Caki2 (cell line): ENCODE measurements around the gene OR1L6. TPM values are rescaled to one million over a fixed set of nuclear protein-coding genes. Genes with fewer than 3 reads are reported as not detected.

Experiments
- total RNA-seq: library from RNA; depleted of rRNA; stranded (reverse); fragments of >200 nt; shearing (Covaris generic); gene quantifications from 2 replicates; pipeline ENCODE4 v1.2.3, GENCODE V29; 2014; ENCODE audit warnings: low replicate concordance; rRNA removed

The OR1L6 gene
- total RNA-seq, 1 experiment from 2014 or later: not detected

Other genes starting within 250 kb of the OR1L6 start
- not detected in 2 replicates for gene OR1J2, start 231.5 kb upstream of the OR1L6 start, total RNA-seq
- not detected in 2 replicates for gene OR1J4, start 223.2 kb upstream of the OR1L6 start, total RNA-seq
- gene OR1N1, start 215.0 kb upstream of the OR1L6 start, total RNA-seq: not detected in 2 replicates
- gene OR1N2, start 189.2 kb upstream of the OR1L6 start, total RNA-seq: not detected in 2 replicates
- 0.12 TPM in 1 of 2 replicates, not detected in the other for gene OR1L8, start 158.9 kb upstream of the OR1L6 start, total RNA-seq
- not detected in 2 replicates for gene OR1Q1, start 127.6 kb upstream of the OR1L6 start, total RNA-seq
- not detected in 2 replicates for gene OR1B1, start 84.7 kb upstream of the OR1L6 start, total RNA-seq
- not detected in 2 replicates for gene OR1L1, start 80.6 kb upstream of the OR1L6 start, total RNA-seq
- gene OR1L3, start 67.2 kb upstream of the OR1L6 start, total RNA-seq: not detected in 2 replicates
- not detected in 2 replicates for gene OR1L4, start 18.3 kb upstream of the OR1L6 start, total RNA-seq
- not detected in 2 replicates for gene OR5C1, start 46.6 kb downstream of the OR1L6 start, total RNA-seq
- gene OR1K1, start 57.8 kb downstream of the OR1L6 start, total RNA-seq: not detected in 2 replicates
- 30.1 and 31.8 TPM in 2 replicates for gene PDCL, start 86.3 kb downstream of the OR1L6 start, total RNA-seq
- gene RC3H2, start 163.1 kb downstream of the OR1L6 start, total RNA-seq: 9.8 and 26.6 TPM in 2 replicates
- 2.3 and 6.1 TPM in 2 replicates for gene ZBTB6, start 171.0 kb downstream of the OR1L6 start, total RNA-seq
- gene ZBTB26, start 189.2 kb downstream of the OR1L6 start, total RNA-seq: 0.17 and 1.7 TPM in 2 replicates
- 8.3 and 13.6 TPM in 2 replicates for gene RABGAP1, start 198.7 kb downstream of the OR1L6 start, total RNA-seq